GM12892 (cell line): ENCODE results near the gene RFPL1.

Experiments
- POLR2A ChIP-seq: IDR thresholded peaks from 2 replicates; pipeline ENCODE4 v1.6.1; 2011; ENCODE audit warnings: low read depth, low read length, control low read depth
- POLR2AphosphoS5 ChIP-seq: IDR thresholded peaks from 2 replicates; pipeline ENCODE4 v1.6.1; 2011; ENCODE audit warnings: low read depth, low read length, control low read depth
- TAF1 ChIP-seq: IDR thresholded peaks from 2 replicates; pipeline ENCODE4 v1.6.1; 2011; ENCODE audit warnings: low read depth, mild to moderate bottlenecking, control low read depth, low read length, borderline replicate concordance

GRCh38 chr22:29482726-29483125 lies 44.3 kb downstream of the RFPL1 start:
- TF ChIP-seq POLR2A (no peak), POLR2AphosphoS5 (no peak), TAF1 (no peak)
